Left lung (tissue), 10 donors: Measurements from ENCODE around the gene SREBF2. TPM values are rescaled to one million over a fixed set of nuclear protein-coding genes. Genes with fewer than 3 reads are reported as not detected.

Source experiments
- ATAC-seq: fragments of 200-7000 bp; cut with Tn5 transposase; one replicate; pipeline ENCODE4 v1.9.1; 2020; ENCODE audit warnings: moderate library complexity
- DNase-seq, 4 donors: peaks; one replicate each; pipeline ENCODE4 v3.0.0-alpha.2; 2013 to 2020
- H3K27ac ChIP-seq, 2 donors: fragments of 200-600 bp; sonication (generic) in 1 of 2; one replicate each; pipeline versions ENCODE4 v1.5.0 to v1.8.0; 2020 to 2021
- H3K27me3 ChIP-seq, 2 donors: fragments of 200-600 bp; sonication (generic) in 1 of 2; one replicate each; pipeline versions ENCODE4 v1.5.0 to v1.8.0; 2020 to 2021
- H3K36me3 ChIP-seq, 2 donors: fragments of 200-600 bp; sonication (generic) in 1 of 2; one replicate each; pipeline versions ENCODE4 v1.5.0 to v1.8.0; 2020 to 2021
- H3K4me1 ChIP-seq, 2 donors: fragments of 200-600 bp; one replicate each; pipeline ENCODE4 v1.8.0; 2021
- H3K4me3 ChIP-seq, 2 donors: fragments of 200-600 bp; sonication (generic) in 1 of 2; one replicate each; pipeline versions ENCODE4 v1.5.0 to v1.8.0; 2020 to 2021; ENCODE audit warnings: mild to moderate bottlenecking in 1 of 2
- H3K9me3 ChIP-seq, 2 donors: fragments of 200-600 bp; sonication (generic) in 1 of 2; one replicate each; pipeline versions ENCODE4 v1.5.0 to v1.8.0; 2020 to 2021
- CTCF ChIP-seq, 2 donors: fragments of 200-600 bp; sonication (generic) in 1 of 2; IDR thresholded peaks; one replicate each; pipeline versions ENCODE4 v1.5.0 to v1.8.0; 2021; ENCODE audit warnings: antibody characterized with exemption in 2 of 2
- intact Hi-C, 2 donors: fragments of 100-400 bp; cut with DNase I; formaldehyde crosslinking; loops; one replicate each; pipeline versions ENCODE4 v1.11.2 to v1.14.2; 2022
- polyA plus RNA-seq, 6 donors: library from polyadenylated mRNA; unstranded; fragments of 120-200 nt; gene quantifications; one replicate each; pipeline ENCODE4 v1.2.1, GENCODE V29; 2013; ENCODE audit not compliant: insufficient read length in 6 of 6
- total RNA-seq, 2 donors: library from RNA; stranded (reverse); fragmentation: NEBNext Ultra II Directional; extraction: Animal tissue kit (Norgen Biotek cat#: 25700); gene quantifications; one replicate each; pipeline ENCODE4 v1.2.1, GENCODE V29; 2021
- donor health status: DM: no; HTN: yes; CAD: no.
- donor health status: DM: no; HTN: no; CAD: no.

Gene SREBF2
- total and polyA plus RNA-seq, 8 donors = 49.2 to 162 (median 75.7) TPM

GRCh38 chr22:41815716-41816115 is 17.2 kb upstream of the SREBF2 start:
- ATAC-seq (no peak), DNase-seq (no peak)
- no peaks in the 10 kb centered on the region for H3K9me3 ChIP-seq
- H3K27me3 ChIP-seq = no peaks in the 10 kb centered on the region
- TF ChIP-seq CTCF (IDR thresholded peaks at IDR 0.05) = no peak
- no peak overlapping the region for H3K4me3 ChIP-seq
- H3K27ac ChIP-seq = no peak overlapping the region
- peaks cover 0 to 51% of the 10 kb centered on the region in 2 donors for H3K36me3 ChIP-seq
- intact Hi-C loops = no loop called here
- H3K4me1 ChIP-seq = no peaks in the 10 kb centered on the region

- DNase-seq (no peak), ATAC-seq (no peak)
- no peak overlapping the region for H3K4me3 ChIP-seq
- H3K4me1 ChIP-seq = no peaks in the 10 kb centered on the region
- TF ChIP-seq CTCF (IDR thresholded peaks at IDR 0.05) = no peak
- H3K36me3 ChIP-seq = peaks cover 0 to 46% of the 10 kb centered on the region in 2 donors
- no peak overlapping the region for H3K27ac ChIP-seq
- H3K9me3 ChIP-seq = no peaks in the 10 kb centered on the region
- intact Hi-C loops = no loop called here
- no peaks in the 10 kb centered on the region for H3K27me3 ChIP-seq
Observed at GRCh38 chr22:41816241-41816640, 16.7 kb upstream of the SREBF2 start.

GRCh38 chr22:41816871-41817270 is 16.0 kb upstream of the SREBF2 start:
- TF ChIP-seq CTCF (IDR thresholded peaks at IDR 0.05) = no peak
- Histone ChIP-seq H3K9me3 (no peaks in the 10 kb centered on the region), H3K4me1 (no peaks in the 10 kb centered on the region), H3K27ac (no peak overlapping the region), H3K4me3 (no peak overlapping the region), H3K27me3 (no peaks in the 10 kb centered on the region), H3K36me3 (peaks cover 0 to 41% of the 10 kb centered on the region in 2 donors)
- ATAC-seq = no peak
- intact Hi-C loops = no loop called here
- DNase-seq = no peak

- H3K9me3 ChIP-seq = no peaks in the 10 kb centered on the region
- ATAC-seq (no peak), DNase-seq (no peak)
- H3K4me3 ChIP-seq = no peak overlapping the region
- H3K27ac ChIP-seq = no peak overlapping the region
- no peaks in the 10 kb centered on the region for H3K27me3 ChIP-seq
- H3K36me3 ChIP-seq = peaks cover 0 to 37% of the 10 kb centered on the region in 2 donors
- intact Hi-C loops = no loop called here
- no peak for TF ChIP-seq CTCF (IDR thresholded peaks at IDR 0.05)
- no peaks in the 10 kb centered on the region for H3K4me1 ChIP-seq
Observed at GRCh38 chr22:41818011-41818410, 14.9 kb upstream of the SREBF2 start.

DNA sequence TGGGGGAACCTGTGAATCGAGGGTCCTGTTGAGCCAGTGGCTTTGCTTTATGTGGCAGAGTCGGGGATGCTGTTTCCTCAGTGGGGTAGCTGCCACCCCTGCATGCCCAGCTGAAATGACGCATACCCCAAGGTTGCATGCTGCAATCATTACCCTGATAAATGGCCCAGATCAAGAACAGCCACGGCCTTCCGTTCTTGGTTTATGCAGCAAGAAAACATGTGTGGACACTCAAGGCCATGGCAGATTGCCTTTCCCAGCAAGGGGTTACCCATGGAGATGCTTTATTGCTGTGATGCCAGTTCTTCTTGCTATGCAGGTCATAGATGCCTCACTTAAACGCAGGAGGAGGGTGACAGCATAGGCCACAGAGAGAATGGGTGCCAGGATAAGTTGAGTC is 14.3 kb upstream of the SREBF2 start:
- Histone ChIP-seq H3K4me3 (no peak overlapping the region), H3K27me3 (no peaks in the 10 kb centered on the region), H3K27ac (no peak overlapping the region), H3K4me1 (no peaks in the 10 kb centered on the region), H3K36me3 (peaks cover 0 to 31% of the 10 kb centered on the region in 2 donors), H3K9me3 (no peaks in the 10 kb centered on the region)
- no peak for TF ChIP-seq CTCF (IDR thresholded peaks at IDR 0.05)
- no peak for DNase-seq
- ATAC-seq = no peak
- intact Hi-C loops = no loop called here
